HG02981 (cell line): ENCODE measurements around the gene TBC1D30.
A peak's percentile ranks its signal among the peaks of the same experiment; 100 is the strongest.
"Not testable (repeated sequence)": the region's sequence is repeated elsewhere in the genome, so short reads cannot be mapped to it uniquely, and the experiment has no call there.

ENCODE experiments used
- ATAC-seq: cut with Tn5 transposase; IDR thresholded peaks from one replicate; pipeline ENCODE4 v1.9.1; 2021; ENCODE audit warnings: mild to moderate bottlenecking, moderate library complexity; ENCODE audit not compliant: unreplicated experiment

Gene TBC1D30

GRCh38 chr12:64802180-64802775 is 22.2 kb upstream of the TBC1D30 start:
- ATAC-seq, result not testable (repeated sequence)

GRCh38 chr12:64806173-64806572 is 18.3 kb upstream of the TBC1D30 start:
- ATAC-seq, result no peak

GRCh38 chr12:64806593-64807460 is 17.6 kb upstream of the TBC1D30 start:
- no peak for ATAC-seq

GRCh38 chr12:64808110-64808509 is 16.3 kb upstream of the TBC1D30 start:
- no peak for ATAC-seq

- no peak for ATAC-seq
Observed at GRCh38 chr12:64810831-64811230, 13.6 kb upstream of the TBC1D30 start.

GRCh38 chr12:64813723-64814122 is 10.7 kb upstream of the TBC1D30 start:
- ATAC-seq, result no peak

- no peak for ATAC-seq
Observed at GRCh38 chr12:64814432-64814831, 10.0 kb upstream of the TBC1D30 start.

GRCh38 chr12:64819816-64820402 is 4.5 kb upstream of the TBC1D30 start:
- ATAC-seq, result no peak

- ATAC-seq, result no peak
Observed at GRCh38 chr12:64820593-64820992, 3.9 kb upstream of the TBC1D30 start.

- ATAC-seq, result no peak
Observed at GRCh38 chr12:64821116-64821630, 3.3 kb upstream of the TBC1D30 start.

GRCh38 chr12:64824130-64824499 is 332 bp upstream of the TBC1D30 start:
- no peak for ATAC-seq

- ATAC-seq, result no peak
Observed at GRCh38 chr12:64825143-64826021, 935 bp downstream of the TBC1D30 start.

- ATAC-seq, result peak; percentile 49
Observed at GRCh38 chr12:64826234-64826633, 1.8 kb downstream of the TBC1D30 start.

GRCh38 chr12:64828713-64829112 is 4.3 kb downstream of the TBC1D30 start:
- ATAC-seq, result no peak

GRCh38 chr12:64833928-64834327 is 9.5 kb downstream of the TBC1D30 start:
- no peak for ATAC-seq

- ATAC-seq, result no peak
Observed at GRCh38 chr12:64835901-64836300, 11.5 kb downstream of the TBC1D30 start.

- ATAC-seq, result no peak
Observed at GRCh38 chr12:64836856-64837255, 12.4 kb downstream of the TBC1D30 start.

- no peak for ATAC-seq
Observed at GRCh38 chr12:64837427-64837826, 13.0 kb downstream of the TBC1D30 start.

GRCh38 chr12:64840119-64840518 is 15.7 kb downstream of the TBC1D30 start:
- ATAC-seq, result no peak

- no peak for ATAC-seq
Observed at GRCh38 chr12:64840949-64841717, 16.7 kb downstream of the TBC1D30 start.
